OCI-LY1 (cell line): ENCODE results near the gene GGCT.
"Not testable (repeated sequence)": the region's sequence is repeated elsewhere in the genome, so short reads cannot be mapped to it uniquely, and the experiment has no call there.

ENCODE experiments used
- H2AFZ ChIP-seq: fragments of 200-600 bp; sonication (generic), shearing (Covaris generic); 2 replicates; pipeline ENCODE4 v1.6.0; 2014; ENCODE audit warnings: antibody characterized with exemption, mild to moderate bottlenecking, low read length
- H3F3A ChIP-seq: fragments of 200-600 bp; sonication (generic), shearing (Covaris generic); 2 replicates; pipeline ENCODE4 v1.6.0; 2014; ENCODE audit warnings: mild to moderate bottlenecking, antibody characterized with exemption, low read length, moderate library complexity; ENCODE audit not compliant: insufficient read depth
- H3K27ac ChIP-seq: fragments of 200-600 bp; sonication (generic); 2 replicates; pipeline ENCODE4 v1.5.1; 2014; ENCODE audit warnings: low read length, mixed run types, mild to moderate bottlenecking, low read depth; ENCODE audit not compliant: poor library complexity, severe bottlenecking
- H3K27me3 ChIP-seq: fragments of 200-600 bp; sonication (generic); 2 replicates; pipeline ENCODE4 v1.6.0; 2014; ENCODE audit warnings: antibody characterized with exemption, mild to moderate bottlenecking, low read length, moderate library complexity; ENCODE audit not compliant: insufficient read depth
- H3K36me3 ChIP-seq: fragments of 200-600 bp; sonication (generic); 2 replicates; pipeline ENCODE4 v1.6.1; 2014; ENCODE audit warnings: mild to moderate bottlenecking, antibody characterized with exemption, low read length, moderate library complexity, mixed read lengths; ENCODE audit not compliant: insufficient read depth
- H3K4me1 ChIP-seq: fragments of 200-600 bp; sonication (generic); 2 replicates; pipeline ENCODE4 v1.5.1; 2014; ENCODE audit warnings: mild to moderate bottlenecking, low read length, moderate library complexity; ENCODE audit not compliant: insufficient read depth, severe bottlenecking
- H3K4me2 ChIP-seq: fragments of 200-600 bp; sonication (generic), shearing (Covaris generic); 2 replicates; pipeline ENCODE4 v1.6.1; 2014; ENCODE audit warnings: low read length
- H3K4me3 ChIP-seq: fragments of 200-600 bp; sonication (generic); 2 replicates; pipeline ENCODE4 v1.5.1; 2014; ENCODE audit warnings: low read length, low read depth, mild to moderate bottlenecking, mixed read lengths; ENCODE audit not compliant: poor library complexity, severe bottlenecking
- H3K79me2 ChIP-seq: fragments of 200-600 bp; shearing (Covaris generic); 2 replicates; pipeline ENCODE4 v1.6.1; 2016; ENCODE audit warnings: mixed run types, low read length, mixed read lengths; ENCODE audit not compliant: insufficient read depth
- H3K9ac ChIP-seq: fragments of 200-600 bp; sonication (generic), shearing (Covaris generic); 2 replicates; pipeline ENCODE4 v1.6.1; 2014; ENCODE audit warnings: mild to moderate bottlenecking, low read length, mixed read lengths
- H3K9me2 ChIP-seq: fragments of 200-600 bp; sonication (generic), shearing (Covaris generic); 2 replicates; pipeline ENCODE4 v1.6.1; 2014; ENCODE audit warnings: low read depth, mild to moderate bottlenecking, low read length, mixed read lengths
- H3K9me3 ChIP-seq: fragments of 200-600 bp; shearing (Covaris generic); 2 replicates; pipeline ENCODE4 v1.6.1; 2014; ENCODE audit warnings: low read length, mixed read lengths
- H4K20me1 ChIP-seq: fragments of 200-600 bp; sonication (generic), shearing (Covaris generic); 2 replicates; pipeline ENCODE4 v1.6.0; 2016; ENCODE audit warnings: mild to moderate bottlenecking, low read length; ENCODE audit not compliant: insufficient read depth
- CTCF ChIP-seq: fragments of 200-600 bp; sonication (generic), shearing (Covaris generic); IDR thresholded peaks from 2 replicates; pipeline ENCODE4 v1.5.1; 2017; ENCODE audit warnings: mild to moderate bottlenecking, antibody characterized with exemption, low read length, moderate library complexity, mixed read lengths
- EZH2 ChIP-seq: fragments of 200-600 bp; sonication (generic), shearing (Covaris generic); IDR thresholded peaks from 2 replicates; pipeline ENCODE4 v1.8.0; 2017; ENCODE audit warnings: borderline replicate concordance, mixed run types, mild to moderate bottlenecking, antibody characterized with exemption, low read length, moderate library complexity, mixed read lengths

GGCT gene

GRCh38 chr7:30487371-30487770, 17.3 kb downstream of the GGCT start:
- H3K4me1 ChIP-seq = no peaks in the 10 kb centered on the region
- TF ChIP-seq CTCF (no peak), EZH2 (no peak)
- no peaks in the 10 kb centered on the region for H3F3A ChIP-seq
- no peaks in the 10 kb centered on the region for H4K20me1 ChIP-seq
- H2AFZ ChIP-seq = no peak overlapping the region
- H3K4me3 ChIP-seq = no peak overlapping the region
- no peak overlapping the region for H3K4me2 ChIP-seq
- no peak overlapping the region for H3K9ac ChIP-seq
- H3K27me3 ChIP-seq = no peaks in the 10 kb centered on the region; the same call in 1 of the 2 replicates
- no peaks in the 10 kb centered on the region for H3K9me2 ChIP-seq
- H3K79me2 ChIP-seq = no peaks in the 10 kb centered on the region
- H3K9me3 ChIP-seq = peaks cover 20% of the 10 kb centered on the region
- H3K27ac ChIP-seq = no peak overlapping the region
- no peaks in the 10 kb centered on the region for H3K36me3 ChIP-seq

GRCh38 chr7:30485667-30486066, 19.0 kb downstream of the GGCT start:
- TF ChIP-seq EZH2 (no peak), CTCF (no peak)

GRCh38 chr7:30481416-30481815, 23.2 kb downstream of the GGCT start:
- H3F3A ChIP-seq, H2AFZ ChIP-seq, H3K9me3 ChIP-seq, H3K27ac ChIP-seq, H3K36me3 ChIP-seq, H3K4me2 ChIP-seq, H3K79me2 ChIP-seq, H4K20me1 ChIP-seq, H3K9ac ChIP-seq, H3K4me3 ChIP-seq, H3K9me2 ChIP-seq, H3K27me3 ChIP-seq: not testable (repeated sequence)
- H3K4me1 ChIP-seq = peaks cover 16% of the 10 kb centered on the region

More at GRCh38 chr7:30485667-30486066, 19.0 kb downstream of the GGCT start:
- H3K4me1 ChIP-seq = no peaks in the 10 kb centered on the region
- H3F3A ChIP-seq = no peaks in the 10 kb centered on the region
- no peaks in the 10 kb centered on the region for H3K9me2 ChIP-seq
- H4K20me1 ChIP-seq = no peaks in the 10 kb centered on the region
- no peaks in the 10 kb centered on the region for H3K36me3 ChIP-seq
- H3K4me3 ChIP-seq = no peak overlapping the region
- H3K79me2 ChIP-seq = no peaks in the 10 kb centered on the region
- H3K27me3 ChIP-seq = no peaks in the 10 kb centered on the region; the same call in 1 of the 2 replicates
- H3K4me2 ChIP-seq = no peak overlapping the region
- H3K9ac ChIP-seq = no peak overlapping the region
- no peak overlapping the region for H2AFZ ChIP-seq
- no peak overlapping the region for H3K27ac ChIP-seq
- H3K9me3 ChIP-seq = peaks cover 7% of the 10 kb centered on the region
